Calu3 (cell line): ENCODE results near the gene UGT1A9. TPM values are rescaled to one million over a fixed set of nuclear protein-coding genes. Genes with fewer than 3 reads are reported as not detected.
"Not testable (repeated sequence)": the region's sequence is repeated elsewhere in the genome, so short reads cannot be mapped to it uniquely, and the experiment has no call there.

Source experiments
- BruUV-seq: library from RNA; stranded (reverse); fragments of 400-500 nt; replicated peaks from 2 replicates; lab custom pipeline; 2021; lab: Mats Ljungman, UMichigan
- CTCF ChIA-PET: fragments of 300-600 bp; sonication (Branson Sonifier 250); formaldehyde crosslinking; loops from one replicate; lab custom pipeline; 2022; ENCODE audit warnings: antibody characterized with exemption; lab: Charles Lee
- DNase-seq: peaks from one replicate; pipeline ENCODE4 v3.0.0; 2022
- H3K27ac Mint-ChIP-seq: one replicate; pipeline ENCODE4 v1.8.0; 2022; ENCODE audit warnings: mixed read lengths; ENCODE audit not compliant: unreplicated experiment
- H3K27me3 Mint-ChIP-seq: one replicate; pipeline ENCODE4 v1.8.0; 2022; ENCODE audit warnings: mixed read lengths; ENCODE audit not compliant: unreplicated experiment
- H3K36me3 Mint-ChIP-seq: one replicate; pipeline ENCODE4 v1.8.0; 2022; ENCODE audit warnings: mild to moderate bottlenecking, moderate library complexity, mixed read lengths; ENCODE audit not compliant: insufficient read depth, unreplicated experiment
- H3K4me1 Mint-ChIP-seq: one replicate; pipeline ENCODE4 v1.8.0; 2022; ENCODE audit warnings: mild to moderate bottlenecking, low read depth, mixed read lengths; ENCODE audit not compliant: unreplicated experiment
- H3K4me3 Mint-ChIP-seq: one replicate; pipeline ENCODE4 v1.8.0; 2022; ENCODE audit warnings: mild to moderate bottlenecking, low read depth, moderate library complexity, mixed read lengths; ENCODE audit not compliant: unreplicated experiment
- H3K9me3 Mint-ChIP-seq: one replicate; pipeline ENCODE4 v1.8.0; 2022; ENCODE audit warnings: low read depth, mixed read lengths; ENCODE audit not compliant: unreplicated experiment
- intact Hi-C: fragments of 100-400 bp; cut with micrococcal nuclease; formaldehyde crosslinking; loops from one replicate; pipeline ENCODE4 v1.10.0; 2022; ENCODE audit not compliant: unreplicated experiment
- total RNA-seq: library from RNA; stranded (reverse); gene quantifications from 2 replicates; pipeline ENCODE4 v1.2.3, GENCODE V29; 2022
- TF ChIP-seq, protein P1 (sequence below): fragments of 200-600 bp; IDR thresholded peaks from one replicate; pipeline ENCODE4 v1.8.0; 2022; ENCODE audit warnings: antibody characterized with exemption; ENCODE audit not compliant: unreplicated experiment

The UGT1A9 gene
- total RNA-seq, 1 experiment from 2014 or later, result 4.3 TPM

DNA sequence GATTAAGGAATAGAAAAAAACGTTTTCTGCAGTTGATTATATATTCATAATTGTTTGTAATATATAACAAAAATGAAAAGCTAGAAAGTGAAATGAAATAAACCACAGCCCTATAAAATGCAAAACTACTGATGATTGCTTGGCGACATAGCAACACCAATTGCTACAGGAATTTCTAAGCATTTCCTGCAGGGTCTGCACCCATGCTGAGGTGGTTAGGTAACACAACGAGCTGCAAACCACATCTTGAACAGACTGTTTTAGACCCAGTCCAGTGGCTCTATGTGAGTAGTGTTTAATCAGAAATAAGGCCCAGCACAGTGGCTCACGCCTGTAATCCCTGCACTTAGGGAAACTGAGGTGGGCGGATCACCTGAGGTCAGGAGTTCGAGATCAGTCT is 17.2 kb upstream of the UGT1A9 start:
- H3K4me3 Mint-ChIP-seq, result no peak overlapping the region
- no TSS peak for BruUV-seq
- H3K36me3 Mint-ChIP-seq, result no peaks in the 10 kb centered on the region

DNA sequence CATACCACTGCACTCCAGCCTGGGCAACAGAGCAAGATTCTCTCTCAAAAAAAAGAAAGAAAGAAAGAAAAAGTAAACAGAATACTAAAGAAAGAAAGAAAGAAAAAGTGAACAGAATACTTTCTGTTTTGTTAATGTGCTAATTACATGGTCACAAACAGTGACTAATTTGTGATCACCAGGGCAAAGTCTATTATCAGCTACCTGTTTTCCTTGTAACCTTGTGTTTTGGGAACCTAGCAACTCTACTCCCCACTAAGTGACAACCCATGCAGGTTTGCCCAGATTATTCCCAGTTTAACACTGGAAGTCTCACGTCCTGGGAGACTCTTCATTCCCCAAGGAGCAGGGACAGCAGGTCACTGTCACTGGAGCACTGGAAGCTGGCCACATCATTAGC is 16.7 kb upstream of the UGT1A9 start:
- Mint-ChIP-seq H3K9me3 (no peaks in the 10 kb centered on the region), H3K27me3 (no peaks in the 10 kb centered on the region), H3K4me3 (no peak overlapping the region), H3K36me3 (no peaks in the 10 kb centered on the region), H3K27ac (peak overlapping the region; percentile 69), H3K4me1 (peaks cover 45% of the 10 kb centered on the region)
- intact Hi-C loops, result no loop called here
- DNase-seq, result no peak
- no TSS peak for BruUV-seq
- TF ChIP-seq, protein P1, sequence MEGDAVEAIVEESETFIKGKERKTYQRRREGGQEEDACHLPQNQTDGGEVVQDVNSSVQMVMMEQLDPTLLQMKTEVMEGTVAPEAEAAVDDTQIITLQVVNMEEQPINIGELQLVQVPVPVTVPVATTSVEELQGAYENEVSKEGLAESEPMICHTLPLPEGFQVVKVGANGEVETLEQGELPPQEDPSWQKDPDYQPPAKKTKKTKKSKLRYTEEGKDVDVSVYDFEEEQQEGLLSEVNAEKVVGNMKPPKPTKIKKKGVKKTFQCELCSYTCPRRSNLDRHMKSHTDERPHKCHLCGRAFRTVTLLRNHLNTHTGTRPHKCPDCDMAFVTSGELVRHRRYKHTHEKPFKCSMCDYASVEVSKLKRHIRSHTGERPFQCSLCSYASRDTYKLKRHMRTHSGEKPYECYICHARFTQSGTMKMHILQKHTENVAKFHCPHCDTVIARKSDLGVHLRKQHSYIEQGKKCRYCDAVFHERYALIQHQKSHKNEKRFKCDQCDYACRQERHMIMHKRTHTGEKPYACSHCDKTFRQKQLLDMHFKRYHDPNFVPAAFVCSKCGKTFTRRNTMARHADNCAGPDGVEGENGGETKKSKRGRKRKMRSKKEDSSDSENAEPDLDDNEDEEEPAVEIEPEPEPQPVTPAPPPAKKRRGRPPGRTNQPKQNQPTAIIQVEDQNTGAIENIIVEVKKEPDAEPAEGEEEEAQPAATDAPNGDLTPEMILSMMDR, result no peak
- CTCF ChIA-PET, result interaction anchor here (0.6 kb wide), 1 partner anchor 770 kb away, joined by 3 read pairs; no protein-coding TSS in a partner anchor

More for the DNA sequence above, 17.2 kb upstream of the UGT1A9 start:
- TF ChIP-seq, protein P1, result no peak
- Mint-ChIP-seq H3K4me1 (peaks cover 48% of the 10 kb centered on the region), H3K27ac (peak overlapping the region; percentile 69), H3K27me3 (no peaks in the 10 kb centered on the region), H3K9me3 (no peaks in the 10 kb centered on the region)
- CTCF ChIA-PET, result no interaction called here
- intact Hi-C loops, result no loop called here
- no peak for DNase-seq

DNA sequence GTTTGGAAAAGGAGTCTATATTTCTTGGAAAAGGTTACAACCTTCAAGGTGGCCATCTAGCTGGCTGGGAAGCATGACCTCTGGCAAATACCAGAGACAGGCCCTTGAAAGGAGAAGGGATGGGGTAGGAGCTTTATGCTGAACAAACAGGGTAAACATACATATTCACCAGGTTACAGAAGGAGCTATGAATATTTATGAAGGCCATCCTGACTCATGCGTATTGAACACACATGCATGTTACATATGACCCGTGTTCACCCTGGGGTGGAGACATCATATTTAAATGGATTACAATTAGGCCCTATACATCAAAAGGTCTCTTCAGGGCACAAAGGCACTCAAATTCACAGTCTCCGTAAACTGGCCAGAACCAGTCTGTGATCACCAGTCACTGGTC is 15.8 kb upstream of the UGT1A9 start:
- H3K9me3 Mint-ChIP-seq, intact Hi-C loops, H3K36me3 Mint-ChIP-seq, H3K4me3 Mint-ChIP-seq, DNase-seq, BruUV-seq, CTCF ChIA-PET, H3K27ac Mint-ChIP-seq, H3K27me3 Mint-ChIP-seq: not testable (repeated sequence)
- peaks cover 36% of the 10 kb centered on the region for H3K4me1 Mint-ChIP-seq

DNA sequence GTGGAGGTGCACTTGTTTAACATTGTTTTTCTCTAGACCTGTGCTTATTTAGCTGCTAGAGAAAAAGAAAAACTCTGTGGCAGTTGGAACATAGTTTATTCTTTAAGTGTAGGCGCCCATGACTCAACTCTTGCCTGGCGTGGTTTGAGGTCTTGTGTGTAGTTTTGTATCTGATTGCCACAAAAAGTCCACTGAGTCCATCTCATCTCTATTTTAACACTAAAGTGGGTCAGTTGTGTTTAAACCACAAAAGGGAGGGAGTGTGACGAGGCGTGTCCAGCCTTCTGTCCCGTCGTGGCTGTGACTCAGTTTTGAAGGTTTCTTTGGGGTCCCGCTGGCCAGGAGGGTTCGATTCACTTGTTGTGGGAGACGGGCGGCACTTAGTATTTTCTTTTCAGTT is 15.3 kb upstream of the UGT1A9 start:
- no peaks in the 10 kb centered on the region for H3K27me3 Mint-ChIP-seq
- H3K4me1 Mint-ChIP-seq, result peaks cover 35% of the 10 kb centered on the region
- no TSS peak for BruUV-seq
- CTCF ChIA-PET, result no interaction called here
- intact Hi-C loops, result no loop called here
- TF ChIP-seq, protein P1, result no peak
- peaks cover under 1% of the 10 kb centered on the region for H3K9me3 Mint-ChIP-seq
- no peaks in the 10 kb centered on the region for H3K36me3 Mint-ChIP-seq
- no peak for DNase-seq
- no peak overlapping the region for H3K4me3 Mint-ChIP-seq
- no peak overlapping the region for H3K27ac Mint-ChIP-seq

DNA sequence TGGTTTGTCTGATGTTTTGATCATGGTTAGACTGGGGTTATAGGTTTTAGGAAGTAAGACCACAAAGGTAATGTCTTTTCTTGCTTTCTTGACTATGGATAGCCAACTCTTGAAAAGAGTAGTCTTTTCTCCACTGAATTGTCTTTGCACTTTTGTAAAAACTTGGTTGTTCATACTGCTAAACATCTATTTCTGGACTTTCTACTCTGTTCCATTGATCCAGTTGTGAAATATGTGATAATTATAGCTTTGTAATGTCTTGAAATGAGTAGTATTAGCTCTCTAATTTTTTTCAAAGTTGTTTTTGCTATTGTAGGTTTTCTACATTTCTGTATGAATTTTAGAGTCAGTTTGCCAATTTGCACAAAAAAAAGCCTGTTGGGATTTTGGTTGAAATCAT is 13.1 kb upstream of the UGT1A9 start:
- BruUV-seq, result no TSS peak
- CTCF ChIA-PET, result no interaction called here
- TF ChIP-seq, protein P1, result no peak

More for the DNA sequence above, 13.1 kb upstream of the UGT1A9 start:
- Mint-ChIP-seq H3K36me3 (no peaks in the 10 kb centered on the region), H3K4me1 (peaks cover 34% of the 10 kb centered on the region), H3K4me3 (no peak overlapping the region), H3K27me3 (no peaks in the 10 kb centered on the region), H3K27ac (no peak overlapping the region), H3K9me3 (peaks cover 5% of the 10 kb centered on the region)
- intact Hi-C loops, result no loop called here
- no peak for DNase-seq
